Pancreas (tissue), 10 donors: Measurements from ENCODE around the gene MAPK9. TPM values are rescaled to one million over a fixed set of nuclear protein-coding genes. Genes with fewer than 3 reads are reported as not detected.

Experiments used
- ATAC-seq, 4 donors: fragments of 200-7000 bp; cut with Tn5 transposase; one replicate each; pipeline versions ENCODE4 v1.8.0 to v1.9.1; 2020; ENCODE audit warnings: mild to moderate bottlenecking in 4 of 4, moderate library complexity in 4 of 4
- DNase-seq, 6 donors: peaks; one replicate each; pipeline ENCODE4 v3.0.0-alpha.2; 2020
- FAIRE-seq: peaks from 2 replicates; lab custom pipeline; 2012; peaks lifted over from hg19 to GRCh38; lab: Jason Lieb, UNC
- H3K27ac ChIP-seq, 4 donors: fragments of 200-600 bp; sonication (generic); 1 replicate in 3 of 4; 2 replicates in 1 of 4; pipeline versions ENCODE4 v1.5.0 to v1.8.0; 2020
- H3K27me3 ChIP-seq, 4 donors: fragments of 200-600 bp; one replicate each; pipeline ENCODE4 v1.8.0; 2021
- H3K36me3 ChIP-seq, 3 donors: fragments of 200-600 bp; sonication (generic) in 1 of 3; one replicate each; pipeline versions ENCODE4 v1.5.0 to v1.8.0; 2020 to 2021
- H3K4me1 ChIP-seq, 3 donors: fragments of 200-600 bp; one replicate each; pipeline ENCODE4 v1.8.0; 2021
- H3K4me3 ChIP-seq, 4 donors: fragments of 200-600 bp; sonication (generic) in 2 of 4; one replicate each; pipeline versions ENCODE4 v1.5.0 to v1.8.0; 2020 to 2021
- H3K9me3 ChIP-seq, 4 donors: fragments of 200-600 bp; one replicate each; pipeline ENCODE4 v1.8.0; 2021
- CTCF ChIP-seq, 4 donors: fragments of 200-600 bp; sonication (generic) in 3 of 4; IDR thresholded peaks; one replicate each; pipeline versions ENCODE4 v1.5.0 to v1.8.0; 2021; ENCODE audit warnings: antibody characterized with exemption in 4 of 4
- WGBS, 2 donors: extraction: QIAGEN DNeasy Blood & Tissue Kit; methylation state at CpG; one replicate each; pipeline ENCODE4 v1.1.7; 2013; 5-methylcytosine and 5-hydroxymethylcytosine counted together
- intact Hi-C, 3 donors: fragments of 100-400 bp; cut with DNase I; formaldehyde crosslinking; loops; one replicate each; pipeline versions ENCODE4 v1.11.1 to v1.14.2; 2022
- polyA plus RNA-seq, 2 donors: library from polyadenylated mRNA; stranded (reverse); fragments of 200-250 nt; gene quantifications; one replicate each; pipeline ENCODE4 v1.2.3, GENCODE V29; 2013
- total RNA-seq, 6 donors: library from RNA; stranded (reverse); fragmentation: NEBNext Ultra II Directional in 4 of 6; extraction: Animal tissue kit (Norgen Biotek cat#: 25700) in 4 of 6; gene quantifications; one replicate each; pipeline versions ENCODE4 v1.2.1 to v1.2.4, GENCODE V29; 2021 to 2023
- donor health status: healthy with polysubstance abuse.
- donor health status: DM: no; HTN: no; CAD: no; lungs with moderate emphysema.
- donor health status: DM: no; HTN: no; CAD: no.
- donor health status: control.
- donor health status: control.
- donor health status: Bipolar disorder and iron deficiency.
- donor health status: DM: yes; HTN: yes; CAD: no.
- donor health status: DM: no; HTN: no; CAD: no.
- donor health status: DM: no; HTN: no; CAD: no.
- donor health status: DM: yes; HTN: yes; CAD: no.

MAPK9 gene
- total and polyA plus RNA-seq, 8 donors, result 10.7 to 40.3 (median 28.9) TPM

DNA sequence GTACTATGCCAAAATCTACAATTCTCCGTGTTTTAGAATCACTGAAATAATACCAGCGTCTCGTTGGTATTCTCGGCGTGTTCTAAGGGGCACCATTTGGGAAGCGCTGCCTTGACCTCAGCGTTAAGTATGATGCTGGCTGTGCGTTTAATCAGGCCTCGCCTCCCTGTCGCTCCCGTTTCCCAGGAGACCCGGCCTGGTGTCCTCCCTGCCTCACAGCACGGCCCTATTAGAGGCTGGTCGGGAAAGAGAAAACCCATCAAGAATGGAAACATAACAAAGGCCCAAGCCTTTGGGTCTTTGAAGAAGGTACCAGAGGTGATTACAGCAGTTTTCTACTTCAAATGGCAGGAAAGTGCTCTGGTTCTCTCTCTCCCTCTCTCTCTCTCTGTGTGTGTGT, 31.3 kb upstream of the MAPK9 start:
- no peaks in the 10 kb centered on the region for H3K27me3 ChIP-seq
- DNase-seq (no peak), FAIRE-seq (no peak), ATAC-seq (no peak)
- no peak for TF ChIP-seq CTCF (IDR thresholded peaks at IDR 0.05)
- no peak overlapping the region for H3K4me3 ChIP-seq
- H3K9me3 ChIP-seq, result no peaks in the 10 kb centered on the region
- H3K36me3 ChIP-seq, result no peaks in the 10 kb centered on the region
- 86 to 90% methylated on average over 14 of the region's 14 CpGs for WGBS, 2 donors
- H3K4me1 ChIP-seq, result no peaks in the 10 kb centered on the region
- intact Hi-C loops, result no loop called here
- no peak overlapping the region for H3K27ac ChIP-seq

GRCh38 chr5:180318456-180319089, 26.7 kb upstream of the MAPK9 start:
- 89 to 93% methylated on average over 23 of the region's 23 CpGs for WGBS, 2 donors
- intact Hi-C loops, result no loop called here
- no peak for TF ChIP-seq CTCF (IDR thresholded peaks at IDR 0.05)
- FAIRE-seq (no peak), ATAC-seq (no peak), DNase-seq (no peak)
- Histone ChIP-seq H3K4me1 (no peaks in the 10 kb centered on the region), H3K4me3 (no peak overlapping the region), H3K36me3 (no peaks in the 10 kb centered on the region), H3K9me3 (no peaks in the 10 kb centered on the region), H3K27me3 (no peaks in the 10 kb centered on the region), H3K27ac (no peak overlapping the region)

DNA sequence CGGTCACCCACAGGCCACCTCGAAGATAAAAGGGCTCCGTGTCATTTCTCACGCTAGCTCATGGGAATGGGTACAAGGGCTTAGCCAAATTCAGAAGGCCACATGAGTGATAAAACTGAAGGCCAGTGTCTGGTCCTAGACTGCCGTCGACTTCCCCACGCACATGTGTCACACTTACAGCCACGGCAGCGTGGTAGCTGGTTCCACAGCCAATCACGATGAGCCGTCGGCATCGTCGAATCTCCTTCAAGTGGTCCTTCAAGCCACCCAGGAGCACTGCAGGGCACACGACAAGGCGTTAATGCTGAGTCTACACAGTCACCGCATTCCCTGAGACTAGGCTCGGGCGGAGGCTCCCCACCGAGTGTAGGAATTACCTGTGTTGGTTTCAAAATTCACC, 24.7 kb upstream of the MAPK9 start:
- DNase-seq (no peak), ATAC-seq (no peak), FAIRE-seq (no peak)
- no peak for TF ChIP-seq CTCF (IDR thresholded peaks at IDR 0.05)
- Histone ChIP-seq H3K4me3 (no peak overlapping the region), H3K9me3 (no peaks in the 10 kb centered on the region), H3K36me3 (no peaks in the 10 kb centered on the region), H3K4me1 (no peaks in the 10 kb centered on the region), H3K27ac (no peak overlapping the region), H3K27me3 (no peaks in the 10 kb centered on the region)
- intact Hi-C loops, result no loop called here
- 85 to 92% methylated on average over 20 of the region's 20 CpGs for WGBS, 2 donors

- peak; percentile 46 to 91 (median 84) for DNase-seq
Measured at GRCh38 chr5:180315762-180316212, 23.9 kb upstream of the MAPK9 start.

More at GRCh38 chr5:180315762-180316212, 23.9 kb upstream of the MAPK9 start:
- ATAC-seq (peak; percentile 73 to 91 (median 76)), FAIRE-seq (no peak)
- Histone ChIP-seq H3K9me3 (no peaks in the 10 kb centered on the region), H3K36me3 (no peaks in the 10 kb centered on the region), H3K4me1 (no peaks in the 10 kb centered on the region), H3K27ac (no peak overlapping the region), H3K27me3 (no peaks in the 10 kb centered on the region), H3K4me3 (no peak overlapping the region)
- intact Hi-C loops, result no loop called here
- WGBS, 2 donors, result 42 to 50% methylated on average over 9 of the region's 9 CpGs
- peak; percentile 90 to 96 (median 90) for TF ChIP-seq CTCF (IDR thresholded peaks at IDR 0.05)
